Measurements from ENCODE around the gene MMP15. TPM values are rescaled to one million over a fixed set of nuclear protein-coding genes. Genes with fewer than 3 reads are reported as not detected.

Gene MMP15
- total and polyA plus RNA-seq, 2 of the 13 experiments (the other 11 are each of a cell fraction or from before 2014, with no cell fraction given), result 35.2 to 44.9 TPM

- TF ChIP-seq RBFOX2 (IDR thresholded peaks at IDR 0.05; ENCODE audit: low read depth, low read length) (0 out of 2 replicates have a peak, but pooled peaks have one; percentile 16), HMGXB4 (CRISPR knock-in tag; IDR thresholded peaks at IDR 0.05; ENCODE audit: borderline replicate concordance in 1 of 2, low read depth in 1 of 2) (no peak; a peak in 1 of 4 replicates), YEATS4 (CRISPR knock-in tag; IDR thresholded peaks at IDR 0.05; ENCODE audit: borderline replicate concordance) (0 out of 2 replicates have a peak, but pooled peaks have one; percentile 29), GABPB1 (CRISPR knock-in tag; IDR thresholded peaks at IDR 0.05) (peak; percentile 49; the same call in 1 of the 2 replicates), E2F5 (CRISPR knock-in tag; conservative IDR thresholded peaks at IDR 0.05) (no peak), NFRKB (IDR thresholded peaks at IDR 0.05) (no peak), UBTF (CRISPR knock-in tag; IDR thresholded peaks at IDR 0.05) (no peak), NFYB (CRISPR knock-in tag; IDR thresholded peaks at IDR 0.05) (no peak), HINFP (CRISPR knock-in tag; IDR thresholded peaks at IDR 0.05; ENCODE audit: low read depth) (peak; percentile 13; the same call in 1 of the 2 replicates), ZNF282 (IDR thresholded peaks at IDR 0.05; ENCODE audit: partially characterized antibody) (no peak), CCDC6 (CRISPR knock-in tag; IDR thresholded peaks at IDR 0.05) (no peak), DRAP1 (CRISPR knock-in tag; IDR thresholded peaks at IDR 0.05) (no peak), ZNF709 (CRISPR knock-in tag; IDR thresholded peaks at IDR 0.05) (peak; percentile 51; the same call in 1 of the 2 replicates), ZMAT3 (CRISPR knock-in tag; conservative IDR thresholded peaks at IDR 0.05) (peak; percentile 48; the same call in 1 of the 2 replicates), ESRRA (CRISPR knock-in tag; IDR thresholded peaks at IDR 0.05; ENCODE audit: low read depth) (no peak), ZNF563 (CRISPR knock-in tag; IDR thresholded peaks at IDR 0.05) (peak; percentile 58; the same call in 1 of the 2 replicates), ZNF441 (CRISPR knock-in tag; IDR thresholded peaks at IDR 0.05; ENCODE audit: borderline replicate concordance) (no peak), MTA1 (CRISPR knock-in tag; IDR thresholded peaks at IDR 0.05; ENCODE audit: borderline replicate concordance) (peak; percentile 23; the same call in 1 of the 2 replicates), SATB2 (CRISPR knock-in tag; IDR thresholded peaks at IDR 0.05) (no peak), ZNF333 (CRISPR knock-in tag; IDR thresholded peaks at IDR 0.05; ENCODE audit: borderline replicate concordance) (no peak)
Observed at GRCh38 chr16:58027161-58027915, 1.8 kb downstream of the MMP15 start (continued).

Measured in HepG2 (cell line).